HepG2 (cell line): Measurements from ENCODE around the gene GNG3. TPM values are rescaled to one million over a fixed set of nuclear protein-coding genes. Genes with fewer than 3 reads are reported as not detected.
A peak's percentile ranks its signal among the peaks of the same experiment; 100 is the strongest.

Experiments
- CCDC6 ChIP-seq: sonication (generic); formaldehyde crosslinking; IDR thresholded peaks from 2 replicates; pipeline ENCODE4 v1.8.1; 2022; ENCODE audit warnings: mild to moderate bottlenecking, missing genetic modification reagents, moderate library complexity
- CEBPG ChIP-seq: IDR thresholded peaks from 2 replicates; pipeline ENCODE4 v1.6.1; 2016
- HNF4G ChIP-seq, 2 experiments: sonication (generic) in 1 of 2; formaldehyde crosslinking in 1 of 2; IDR thresholded peaks; 2 replicates each; pipeline versions ENCODE4 v1.4.0 to v1.6.1; 2011 to 2020; ENCODE audit warnings: borderline replicate concordance in 2 of 2, low read depth in 2 of 2, mild to moderate bottlenecking in 2 of 2, low read length in 1 of 2, missing genetic modification reagents in 1 of 2, moderate library complexity in 1 of 2
- JDP2 ChIP-seq: sonication (generic); formaldehyde crosslinking; IDR thresholded peaks from 2 replicates; pipeline ENCODE4 v1.8.1; 2022; ENCODE audit warnings: missing genetic modification reagents, borderline replicate concordance
- MAFG ChIP-seq: sonication (generic); formaldehyde crosslinking; IDR thresholded peaks from 2 replicates; pipeline ENCODE4 v1.5.1; 2020; ENCODE audit warnings: mild to moderate bottlenecking, missing genetic modification reagents
- MTF2 ChIP-seq: sonication (generic); formaldehyde crosslinking; IDR thresholded peaks from 2 replicates; pipeline ENCODE4 v1.5.0; 2020; ENCODE audit warnings: missing genetic modification reagents, borderline replicate concordance
- RCOR2 ChIP-seq: IDR thresholded peaks from 2 replicates; pipeline ENCODE4 v1.6.1; 2016; ENCODE audit warnings: missing biosample characterization, missing genetic modification reagents
- SIN3B ChIP-seq: fragments of 150-350 bp; IDR thresholded peaks from 2 replicates; pipeline ENCODE4 v1.6.1; 2014; ENCODE audit warnings: low read length
- ZNF260 ChIP-seq: sonication (generic); formaldehyde crosslinking; IDR thresholded peaks from 2 replicates; pipeline ENCODE4 v1.4.0; 2020; ENCODE audit warnings: missing genetic modification reagents, low read depth, mild to moderate bottlenecking, borderline replicate concordance
- ZNF773 ChIP-seq: sonication (generic); formaldehyde crosslinking; IDR thresholded peaks from 2 replicates; pipeline ENCODE4 v1.4.0; 2020; ENCODE audit warnings: missing genetic modification reagents, borderline replicate concordance
- ZNF776 ChIP-seq: sonication (generic); formaldehyde crosslinking; IDR thresholded peaks from 2 replicates; pipeline ENCODE4 v1.4.0; 2020; ENCODE audit warnings: mild to moderate bottlenecking, missing genetic modification reagents
- polyA plus RNA-seq, 8 experiments: library from polyadenylated mRNA; depleted of rRNA in 3 of 8; stranded (reverse) in 7 of 8; unstranded in 1 of 8; fragments of >200 nt; fragmentation: Illumina TruSeq in 4 of 8; extraction: Trizol in 4 of 8; gene quantifications; 2 replicates each; pipeline versions ENCODE4 v1.2.1 to v1.2.3, GENCODE V29; 2011 to 2016; ENCODE audit warnings: low read depth in 4 of 8, missing spikeins in 1 of 8, mixed read lengths in 1 of 8; ENCODE audit not compliant: insufficient read depth in 1 of 8
- total RNA-seq, 5 experiments: library from RNA; depleted of rRNA; stranded (reverse); fragments of >200 nt; fragmentation: Illumina TruSeq; extraction: Trizol; gene quantifications; 2 replicates each; pipeline ENCODE4 v1.2.3, GENCODE V29; 2016; ENCODE audit warnings: low read depth in 1 of 5
- TF ChIP-seq, protein P1 (sequence below): sonication (generic); formaldehyde crosslinking; IDR thresholded peaks from 2 replicates; pipeline ENCODE4 v1.5.0; 2020; ENCODE audit warnings: mild to moderate bottlenecking, missing genetic modification reagents
- TF ChIP-seq, protein P2 (sequence below): IDR thresholded peaks from 2 replicates; pipeline ENCODE4 v1.6.1; 2016; ENCODE audit warnings: missing biosample characterization, missing genetic modification reagents, low read depth
- TF ChIP-seq, protein P3 (sequence below): sonication (generic); formaldehyde crosslinking; IDR thresholded peaks from 2 replicates; pipeline ENCODE4 v1.5.1; 2020; ENCODE audit warnings: mild to moderate bottlenecking, missing genetic modification reagents, borderline replicate concordance
- TF ChIP-seq, protein P4 (sequence below): sonication (generic); formaldehyde crosslinking; IDR thresholded peaks from 2 replicates; pipeline ENCODE4 v1.4.0; 2020; ENCODE audit warnings: missing genetic modification reagents, low read depth, mild to moderate bottlenecking, borderline replicate concordance

The GNG3 gene
- total and polyA plus RNA-seq, 2 of the 13 experiments (the other 11 are each of a cell fraction or from before 2014, with no cell fraction given): not detected

DNA sequence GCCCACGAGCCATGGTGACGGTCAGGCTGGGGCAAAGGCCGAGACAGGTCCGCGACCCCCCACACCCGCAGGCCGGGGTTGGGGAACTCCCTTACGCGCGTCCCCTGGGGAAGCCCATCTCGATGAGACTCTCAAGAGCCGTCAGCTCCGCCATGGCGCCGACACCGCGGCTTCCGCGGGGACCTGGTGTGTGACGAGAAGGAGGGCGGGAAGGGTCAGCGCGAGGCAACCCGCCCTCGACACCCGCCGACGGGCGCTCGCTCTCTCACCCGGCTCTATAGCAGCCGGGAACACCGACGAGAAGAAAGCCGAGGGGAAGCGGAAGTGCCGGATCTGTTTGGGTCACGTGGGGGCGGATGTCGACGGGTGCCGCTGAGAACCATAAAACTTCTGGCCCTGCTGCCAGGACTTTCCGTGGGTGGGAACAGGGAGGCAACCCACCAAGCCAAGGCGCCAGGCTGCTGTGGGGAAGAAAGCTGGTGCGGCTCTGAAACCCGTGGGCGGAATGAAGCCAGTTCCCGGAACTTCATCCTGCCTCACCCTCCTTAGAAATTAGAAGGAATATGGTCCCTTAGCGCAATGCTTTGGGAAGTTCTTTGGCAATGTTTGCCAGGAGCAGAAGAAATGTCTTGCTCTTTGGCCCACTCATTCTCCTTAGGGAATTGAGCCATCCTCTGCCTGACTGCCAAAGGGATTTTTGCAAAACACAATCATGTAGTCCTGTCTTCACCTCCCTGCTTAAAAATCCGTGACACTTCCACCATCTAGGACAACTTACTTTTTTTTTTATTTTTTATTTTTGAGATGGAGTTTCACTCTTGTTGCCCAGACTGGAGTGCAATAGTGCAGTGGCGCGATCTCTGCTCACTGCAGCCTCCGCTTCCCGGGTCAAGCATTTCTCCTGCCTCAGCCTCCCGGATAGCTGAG lies 28.4 kb upstream of the GNG3 start, which contains the start of gene UBXN1 (continued):
- no peak for TF ChIP-seq HNF4G (IDR thresholded peaks at IDR 0.05; ENCODE audit: borderline replicate concordance, low read depth, low read length)
- peak; percentile 45; the same call in 1 of the 2 replicates for TF ChIP-seq HNF4G (CRISPR knock-in tag; IDR thresholded peaks at IDR 0.05; ENCODE audit: borderline replicate concordance, low read depth)
- no peak for TF ChIP-seq CEBPG
- TF ChIP-seq, protein P1, sequence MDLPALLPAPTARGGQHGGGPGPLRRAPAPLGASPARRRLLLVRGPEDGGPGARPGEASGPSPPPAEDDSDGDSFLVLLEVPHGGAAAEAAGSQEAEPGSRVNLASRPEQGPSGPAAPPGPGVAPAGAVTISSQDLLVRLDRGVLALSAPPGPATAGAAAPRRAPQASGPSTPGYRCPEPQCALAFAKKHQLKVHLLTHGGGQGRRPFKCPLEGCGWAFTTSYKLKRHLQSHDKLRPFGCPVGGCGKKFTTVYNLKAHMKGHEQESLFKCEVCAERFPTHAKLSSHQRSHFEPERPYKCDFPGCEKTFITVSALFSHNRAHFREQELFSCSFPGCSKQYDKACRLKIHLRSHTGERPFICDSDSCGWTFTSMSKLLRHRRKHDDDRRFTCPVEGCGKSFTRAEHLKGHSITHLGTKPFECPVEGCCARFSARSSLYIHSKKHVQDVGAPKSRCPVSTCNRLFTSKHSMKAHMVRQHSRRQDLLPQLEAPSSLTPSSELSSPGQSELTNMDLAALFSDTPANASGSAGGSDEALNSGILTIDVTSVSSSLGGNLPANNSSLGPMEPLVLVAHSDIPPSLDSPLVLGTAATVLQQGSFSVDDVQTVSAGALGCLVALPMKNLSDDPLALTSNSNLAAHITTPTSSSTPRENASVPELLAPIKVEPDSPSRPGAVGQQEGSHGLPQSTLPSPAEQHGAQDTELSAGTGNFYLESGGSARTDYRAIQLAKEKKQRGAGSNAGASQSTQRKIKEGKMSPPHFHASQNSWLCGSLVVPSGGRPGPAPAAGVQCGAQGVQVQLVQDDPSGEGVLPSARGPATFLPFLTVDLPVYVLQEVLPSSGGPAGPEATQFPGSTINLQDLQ: peak; percentile 29; the same call in 1 of the 2 replicates
- peak; percentile 69; the same call in 1 of the 2 replicates for TF ChIP-seq SIN3B
- no peak for TF ChIP-seq RCOR2
- no peak for TF ChIP-seq MTF2 (CRISPR knock-in tag)
- no peak for TF ChIP-seq JDP2 (CRISPR knock-in tag)
- TF ChIP-seq ZNF776 (CRISPR knock-in tag): peak; percentile 82; the same call in 1 of the 2 replicates
- no peak for TF ChIP-seq MAFG (CRISPR knock-in tag)
- TF ChIP-seq CCDC6 (CRISPR knock-in tag): peak; percentile 66; the same call in 1 of the 2 replicates
- TF ChIP-seq, protein P2, sequence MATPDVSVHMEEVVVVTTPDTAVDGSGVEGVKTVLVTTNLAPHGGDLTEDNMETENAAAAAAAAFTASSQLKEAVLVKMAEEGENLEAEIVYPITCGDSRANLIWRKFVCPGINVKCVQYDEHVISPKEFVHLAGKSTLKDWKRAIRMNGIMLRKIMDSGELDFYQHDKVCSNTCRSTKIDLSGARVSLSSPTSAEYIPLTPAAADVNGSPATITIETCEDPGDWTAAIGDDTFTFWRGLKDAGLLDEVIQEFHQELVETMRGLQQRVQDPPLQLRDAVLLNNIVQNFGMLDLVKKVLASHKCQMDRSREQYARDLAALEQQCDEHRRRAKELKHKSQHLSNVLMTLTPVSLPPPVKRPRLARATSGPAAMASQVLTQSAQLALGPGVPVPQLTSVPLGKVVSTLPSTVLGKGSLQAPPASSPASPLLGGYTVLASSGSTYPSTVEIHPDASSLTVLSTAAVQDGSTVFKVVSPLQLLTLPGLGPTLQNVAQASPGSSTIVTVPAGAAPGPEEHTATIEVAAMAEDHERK (CRISPR knock-in tag): no peak
- no peak for TF ChIP-seq ZNF260
- TF ChIP-seq, protein P3, sequence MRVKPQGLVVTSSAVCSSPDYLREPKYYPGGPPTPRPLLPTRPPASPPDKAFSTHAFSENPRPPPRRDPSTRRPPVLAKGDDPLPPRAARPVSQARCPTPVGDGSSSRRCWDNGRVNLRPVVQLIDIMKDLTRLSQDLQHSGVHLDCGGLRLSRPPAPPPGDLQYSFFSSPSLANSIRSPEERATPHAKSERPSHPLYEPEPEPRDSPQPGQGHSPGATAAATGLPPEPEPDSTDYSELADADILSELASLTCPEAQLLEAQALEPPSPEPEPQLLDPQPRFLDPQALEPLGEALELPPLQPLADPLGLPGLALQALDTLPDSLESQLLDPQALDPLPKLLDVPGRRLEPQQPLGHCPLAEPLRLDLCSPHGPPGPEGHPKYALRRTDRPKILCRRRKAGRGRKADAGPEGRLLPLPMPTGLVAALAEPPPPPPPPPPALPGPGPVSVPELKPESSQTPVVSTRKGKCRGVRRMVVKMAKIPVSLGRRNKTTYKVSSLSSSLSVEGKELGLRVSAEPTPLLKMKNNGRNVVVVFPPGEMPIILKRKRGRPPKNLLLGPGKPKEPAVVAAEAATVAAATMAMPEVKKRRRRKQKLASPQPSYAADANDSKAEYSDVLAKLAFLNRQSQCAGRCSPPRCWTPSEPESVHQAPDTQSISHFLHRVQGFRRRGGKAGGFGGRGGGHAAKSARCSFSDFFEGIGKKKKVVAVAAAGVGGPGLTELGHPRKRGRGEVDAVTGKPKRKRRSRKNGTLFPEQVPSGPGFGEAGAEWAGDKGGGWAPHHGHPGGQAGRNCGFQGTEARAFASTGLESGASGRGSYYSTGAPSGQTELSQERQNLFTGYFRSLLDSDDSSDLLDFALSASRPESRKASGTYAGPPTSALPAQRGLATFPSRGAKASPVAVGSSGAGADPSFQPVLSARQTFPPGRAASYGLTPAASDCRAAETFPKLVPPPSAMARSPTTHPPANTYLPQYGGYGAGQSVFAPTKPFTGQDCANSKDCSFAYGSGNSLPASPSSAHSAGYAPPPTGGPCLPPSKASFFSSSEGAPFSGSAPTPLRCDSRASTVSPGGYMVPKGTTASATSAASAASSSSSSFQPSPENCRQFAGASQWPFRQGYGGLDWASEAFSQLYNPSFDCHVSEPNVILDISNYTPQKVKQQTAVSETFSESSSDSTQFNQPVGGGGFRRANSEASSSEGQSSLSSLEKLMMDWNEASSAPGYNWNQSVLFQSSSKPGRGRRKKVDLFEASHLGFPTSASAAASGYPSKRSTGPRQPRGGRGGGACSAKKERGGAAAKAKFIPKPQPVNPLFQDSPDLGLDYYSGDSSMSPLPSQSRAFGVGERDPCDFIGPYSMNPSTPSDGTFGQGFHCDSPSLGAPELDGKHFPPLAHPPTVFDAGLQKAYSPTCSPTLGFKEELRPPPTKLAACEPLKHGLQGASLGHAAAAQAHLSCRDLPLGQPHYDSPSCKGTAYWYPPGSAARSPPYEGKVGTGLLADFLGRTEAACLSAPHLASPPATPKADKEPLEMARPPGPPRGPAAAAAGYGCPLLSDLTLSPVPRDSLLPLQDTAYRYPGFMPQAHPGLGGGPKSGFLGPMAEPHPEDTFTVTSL: 0 out of 2 replicates have a peak, but pooled peaks have one; percentile 11
- TF ChIP-seq, protein P4, sequence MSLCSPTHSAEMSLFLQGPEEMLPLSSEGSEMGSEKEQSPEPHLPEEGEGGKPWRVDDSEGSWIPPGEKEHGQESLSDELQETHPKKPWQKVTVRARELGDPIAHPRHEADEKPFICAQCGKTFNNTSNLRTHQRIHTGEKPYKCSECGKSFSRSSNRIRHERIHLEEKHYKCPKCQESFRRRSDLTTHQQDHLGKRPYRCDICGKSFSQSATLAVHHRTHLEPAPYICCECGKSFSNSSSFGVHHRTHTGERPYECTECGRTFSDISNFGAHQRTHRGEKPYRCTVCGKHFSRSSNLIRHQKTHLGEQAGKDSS (CRISPR knock-in tag): no peak
- TF ChIP-seq ZNF773: no peak
